HepG2 (cell line): ENCODE measurements around the gene PRSS33. TPM values are rescaled to one million over a fixed set of nuclear protein-coding genes. Genes with fewer than 3 reads are reported as not detected.

Source experiments
- ATAC-seq: fragments of 200-7000 bp; cut with Tn5 transposase; 3 replicates; pipeline ENCODE4 v1.9.1; 2020; ENCODE audit warnings: mild to moderate bottlenecking, moderate library complexity
- BruUV-seq: library from RNA; stranded (reverse); fragments of 400-500 nt; replicated peaks from 2 replicates; lab custom pipeline; 2021; lab: Mats Ljungman, UMichigan
- CTCF ChIA-PET: fragments of 300-600 bp; formaldehyde crosslinking; extraction: SDS; loops from one replicate; lab custom pipeline; 2021; ENCODE audit warnings: low total read pairs, inconsistent platforms, low intra/inter-chr PET ratio; lab: Yijun Ruan, JAX
- POLR2A ChIA-PET: fragments of 350-600 bp; sonication (Branson Sonifier 250); formaldehyde crosslinking; loops from one replicate; lab custom pipeline; 2020; ENCODE audit warnings: antibody characterized with exemption, inconsistent platforms; lab: Yijun Ruan, JAX
- DNase-seq: peaks from one replicate; pipeline ENCODE4 v3.0.0-alpha.2; 2015; ENCODE audit warnings: low spot score
- FAIRE-seq: peaks from 3 replicates; lab custom pipeline; 2011; peaks lifted over from hg19 to GRCh38; lab: Jason Lieb, UNC
- H2AFZ ChIP-seq: one replicate; pipeline ENCODE4 v1.6.1; 2011; ENCODE audit warnings: low read length, inconsistent platforms
- H3K27ac ChIP-seq: fragments of 300-600 bp; 3 replicates; pipeline ENCODE4 v1.8.0; 2011; ENCODE audit warnings: mixed run types, mild to moderate bottlenecking, mixed read lengths, low read length, inconsistent platforms; ENCODE audit not compliant: insufficient read depth; ENCODE audit errors: extremely low read length
- H3K27me3 ChIP-seq, 2 experiments: fragments of 200-600 bp in 1 of 2; 2 replicates in 1 of 2; 3 replicates in 1 of 2; pipeline versions ENCODE4 v1.6.0 to v1.8.0; 2011; ENCODE audit warnings: low read length in 2 of 2, mild to moderate bottlenecking in 2 of 2, moderate library complexity in 2 of 2, inconsistent platforms in 1 of 2; ENCODE audit not compliant: insufficient read depth in 2 of 2, control insufficient read depth in 1 of 2
- H3K36me3 ChIP-seq, 2 experiments: fragments of 200-600 bp in 1 of 2; replicated peaks in 1 of 2; 2 replicates in 1 of 2; 3 replicates in 1 of 2; pipeline versions ENCODE4 v1.5.1 to v1.8.0; 2011; ENCODE audit warnings: low read length in 2 of 2, inconsistent platforms in 1 of 2; ENCODE audit not compliant: insufficient read depth in 2 of 2, control insufficient read depth in 1 of 2
- H3K4me1 ChIP-seq: 2 replicates; pipeline ENCODE4 v1.5.1; 2012; ENCODE audit warnings: low read length, inconsistent platforms; ENCODE audit not compliant: insufficient read depth
- H3K4me2 ChIP-seq: 2 replicates; pipeline ENCODE4 v1.6.0; 2011; ENCODE audit warnings: low read depth, low read length, inconsistent platforms
- H3K4me3 ChIP-seq, 3 experiments: fragments of 200-600 bp in 1 of 3; sonication (generic), shearing (Covaris generic) in 1 of 3; replicated peaks in 1 of 3; 2 replicates each; pipeline ENCODE4 v1.5.1; 2011 to 2016; ENCODE audit warnings: low read length in 3 of 3, inconsistent platforms in 2 of 3, low read depth in 2 of 3, mild to moderate bottlenecking in 2 of 3, control low read depth in 1 of 3, mixed read lengths in 1 of 3; ENCODE audit not compliant: insufficient read depth in 1 of 3
- H3K79me2 ChIP-seq: one replicate; pipeline ENCODE4 v1.6.1; 2011; ENCODE audit warnings: low read length, inconsistent platforms; ENCODE audit not compliant: insufficient read depth
- H3K9ac ChIP-seq: 2 replicates; pipeline ENCODE4 v1.6.0; 2011; ENCODE audit warnings: mild to moderate bottlenecking, low read depth, low read length, inconsistent platforms; ENCODE audit not compliant: insufficient read depth
- H3K9me3 ChIP-seq: 2 replicates; pipeline ENCODE4 v1.5.1; 2012; ENCODE audit warnings: mild to moderate bottlenecking, low read length
- H4K20me1 ChIP-seq: 2 replicates; pipeline ENCODE4 v1.6.0; 2011; ENCODE audit warnings: inconsistent platforms, mild to moderate bottlenecking, low read length, moderate library complexity; ENCODE audit not compliant: insufficient read depth
- ETV5 ChIP-seq: IDR thresholded peaks from 2 replicates; pipeline ENCODE4 v1.6.1; 2018; ENCODE audit warnings: missing biosample characterization, missing genetic modification reagents, inconsistent platforms, borderline replicate concordance
- MAF1 ChIP-seq: sonication (generic); formaldehyde crosslinking; IDR thresholded peaks from 2 replicates; pipeline ENCODE4 v1.5.0; 2020; ENCODE audit warnings: missing genetic modification reagents, borderline replicate concordance
- SALL1 ChIP-seq: sonication (generic); formaldehyde crosslinking; IDR thresholded peaks from 2 replicates; pipeline ENCODE4 v1.8.0; 2022; ENCODE audit warnings: mild to moderate bottlenecking, missing genetic modification reagents
- ZNF124 ChIP-seq: sonication (generic); formaldehyde crosslinking; IDR thresholded peaks from 2 replicates; pipeline ENCODE4 v1.4.0; 2020; ENCODE audit warnings: missing genetic modification reagents
- ZNF510 ChIP-seq: sonication (generic); formaldehyde crosslinking; IDR thresholded peaks from 2 replicates; pipeline ENCODE4 v1.4.0; 2020; ENCODE audit warnings: low read depth, mild to moderate bottlenecking, missing genetic modification reagents
- WGBS: methylation state at CpG from one replicate; pipeline ENCODE4 v1.1.6; 2017; ENCODE audit warnings: low lambda C conversion rate; 5-methylcytosine and 5-hydroxymethylcytosine counted together
- in situ Hi-C: cut with HindIII; loops from 2 replicates; pipeline ENCODE4 v1.10.0; 2017; ENCODE audit warnings: low pct_unique_long_range_greater_than_20kb; ENCODE audit not compliant: extremely low pct_ligation_motif_present
- intact Hi-C: fragments of 100-400 bp; cut with micrococcal nuclease; formaldehyde crosslinking; loops from one replicate; pipeline ENCODE4 v1.10.0; 2022; ENCODE audit not compliant: unreplicated experiment
- polyA plus RNA-seq, 8 experiments: library from polyadenylated mRNA; depleted of rRNA in 3 of 8; stranded (reverse) in 7 of 8; unstranded in 1 of 8; fragments of >200 nt; fragmentation: Illumina TruSeq in 4 of 8; extraction: Trizol in 4 of 8; gene quantifications; 2 replicates each; pipeline versions ENCODE4 v1.2.1 to v1.2.3, GENCODE V29; 2011 to 2016; ENCODE audit warnings: low read depth in 4 of 8, missing spikeins in 1 of 8, mixed read lengths in 1 of 8; ENCODE audit not compliant: insufficient read depth in 1 of 8
- total RNA-seq, 5 experiments: library from RNA; depleted of rRNA; stranded (reverse); fragments of >200 nt; fragmentation: Illumina TruSeq; extraction: Trizol; gene quantifications; 2 replicates each; pipeline ENCODE4 v1.2.3, GENCODE V29; 2016; ENCODE audit warnings: low read depth in 1 of 5
- TF ChIP-seq, protein P1 (sequence below): sonication (generic); formaldehyde crosslinking; IDR thresholded peaks from 2 replicates; pipeline ENCODE4 v1.8.1; 2023; ENCODE audit warnings: missing genetic modification reagents, mild to moderate bottlenecking, borderline replicate concordance
- TF ChIP-seq, protein P2 (sequence below): sonication (generic); formaldehyde crosslinking; IDR thresholded peaks from 2 replicates; pipeline ENCODE4 v1.4.0; 2020; ENCODE audit warnings: mild to moderate bottlenecking, missing genetic modification reagents
- TF ChIP-seq, protein P3 (sequence below): sonication (generic); formaldehyde crosslinking; IDR thresholded peaks from one replicate; pipeline ENCODE4 v1.5.1; 2020; ENCODE audit warnings: mild to moderate bottlenecking, missing genetic modification reagents; ENCODE audit errors: not compliant biosample characterization

PRSS33 gene
- total and polyA plus RNA-seq, 2 of the 13 experiments (the other 11 are each of a cell fraction or from before 2014, with no cell fraction given): not detected

DNA sequence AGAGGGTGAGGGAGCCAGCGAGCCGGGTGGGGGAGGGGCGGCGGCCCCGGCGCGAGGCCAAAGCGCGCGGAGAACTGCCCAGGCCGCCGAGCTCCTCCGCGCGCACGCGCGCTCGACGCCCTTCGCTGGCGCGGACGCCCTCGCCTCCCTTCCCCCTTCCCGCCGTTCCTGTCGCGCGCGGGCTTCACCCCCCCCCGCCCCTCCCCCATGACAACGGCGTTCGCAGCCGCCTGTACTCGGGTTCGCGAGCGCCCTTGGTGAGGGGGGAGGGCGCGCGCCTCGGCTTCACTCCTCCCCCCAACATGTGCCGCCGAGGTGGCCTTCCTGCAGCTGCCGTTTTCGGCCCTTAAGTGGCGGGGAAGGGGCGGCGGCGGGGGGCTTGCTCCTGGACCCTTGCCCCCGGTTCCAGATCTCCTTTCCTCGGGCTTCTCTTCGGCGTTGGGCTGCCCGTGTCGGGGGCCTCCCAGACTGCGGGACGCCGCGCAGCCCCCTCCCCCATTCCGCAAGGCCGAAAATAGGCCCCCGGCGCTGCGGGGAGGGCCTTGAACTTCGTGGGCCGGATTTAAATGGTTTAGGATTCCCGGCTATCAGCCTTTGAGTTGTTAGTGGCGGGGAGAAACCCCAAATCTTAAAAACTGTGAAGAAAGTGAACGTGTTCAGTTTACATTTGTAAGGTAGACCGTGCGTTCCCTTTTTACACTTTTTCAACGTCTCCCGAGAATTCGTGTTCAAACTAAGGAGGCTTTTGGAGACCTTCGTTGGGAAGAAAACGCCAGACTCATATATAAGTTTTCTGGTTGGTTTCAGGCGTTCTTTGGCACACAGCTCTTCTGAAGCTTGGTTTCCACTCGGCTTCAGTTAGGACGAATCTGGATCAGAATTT is 34.3 kb downstream of the PRSS33 start (continued):
- TF ChIP-seq ETV5 (CRISPR knock-in tag): no peak
- TF ChIP-seq, protein P1, sequence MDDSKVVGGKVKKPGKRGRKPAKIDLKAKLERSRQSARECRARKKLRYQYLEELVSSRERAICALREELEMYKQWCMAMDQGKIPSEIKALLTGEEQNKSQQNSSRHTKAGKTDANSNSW: 0 out of 2 replicates have a peak, but pooled peaks have one; percentile 15
- TF ChIP-seq SALL1 (CRISPR knock-in tag): peak; percentile 6; the same call in 1 of the 2 replicates

DNA sequence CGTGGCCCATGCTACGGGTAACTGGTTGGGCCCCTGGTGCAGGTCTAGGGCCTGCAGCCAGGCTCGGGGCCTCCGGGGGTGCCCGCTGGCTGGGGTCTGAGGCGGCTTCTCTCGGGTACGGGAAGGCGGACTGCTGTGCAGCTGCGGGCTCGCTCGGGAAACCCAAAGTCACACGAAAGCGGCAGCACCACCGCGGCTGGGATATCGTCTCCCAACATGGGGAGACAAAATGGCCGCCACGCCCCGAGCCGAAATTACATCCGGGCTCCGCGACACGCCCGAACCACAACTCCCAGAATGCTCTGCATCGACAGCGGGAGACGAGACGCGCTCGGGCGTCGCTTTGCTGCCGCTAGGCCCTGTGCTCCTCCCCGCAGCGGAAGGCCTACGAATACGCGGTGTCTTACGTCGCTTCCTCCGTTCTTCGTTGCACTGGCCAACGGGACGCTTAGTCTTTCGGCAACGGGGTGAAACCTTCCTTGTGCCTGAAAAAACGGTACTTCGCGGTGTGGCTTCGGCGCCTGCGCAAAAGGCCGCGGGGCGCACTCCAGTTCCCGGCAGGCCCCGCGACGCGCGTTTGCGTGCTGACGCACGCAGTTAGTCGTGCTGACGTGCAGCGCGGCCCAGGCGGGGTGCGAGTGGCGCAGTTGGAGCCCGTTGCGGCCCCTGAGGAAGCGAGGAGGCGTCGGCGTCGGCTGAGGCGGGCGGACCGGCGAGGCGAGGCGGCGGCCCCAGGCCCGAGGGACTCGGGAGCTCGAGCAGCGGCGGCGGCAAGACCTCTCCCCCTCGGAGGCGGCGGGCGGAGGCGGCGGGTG is 35.1 kb downstream of the PRSS33 start, which contains the start of gene SRRM2:
SRRM2 (plus strand) TSS at position 604 of the 815 bp plus-strand sequence. CDS start 3,727 bp downstream, outside the sequence.
- BruUV-seq: no TSS peak
- no peaks in the 10 kb centered on the region; a peak in 1 of 5 replicates for H3K27me3 ChIP-seq
- 2% methylated on average over 26 of the region's 99 CpGs for whole genome bisulfite sequencing
- intact Hi-C loops: no loop called here
- in situ Hi-C loops: no loop called here
- no peaks in the 10 kb centered on the region for H3K9me3 ChIP-seq
- H3K36me3 ChIP-seq: peaks cover 5 to 16% of the 10 kb centered on the region in 2 experiments; a peak in 3 of 5 replicates
- peaks cover 40% of the 10 kb centered on the region for H3K4me1 ChIP-seq
- peaks cover 57% of the 10 kb centered on the region for H3K79me2 ChIP-seq
- ATAC-seq (peak; percentile 89), FAIRE-seq (no peak), DNase-seq (peak; percentile 90)
- H3K9ac ChIP-seq: peak within 1 kb of the TSS; percentile 100
- peak within 1 kb of the TSS; percentile 97 for H3K4me2 ChIP-seq
- peak within 1 kb of the TSS; percentile 95 for H2AFZ ChIP-seq
- peak within 1 kb of the TSS; percentile 74 to 93 (median 83) for H3K4me3 ChIP-seq
- CTCF ChIA-PET: no interaction called here
- peaks cover 41% of the 10 kb centered on the region for H4K20me1 ChIP-seq
- H3K27ac ChIP-seq: peak within 1 kb of the TSS; percentile 100
- POLR2A ChIA-PET: interaction anchor here (0.6 to 5.1 kb wide), 22 partner anchors 10 to 597 kb away, joined by 3 to 74 read pairs (median 6); partner anchors contain the start of genes ELOB, FLYWCH1, FLYWCH2 and HCFC1R1
- TF ChIP-seq, protein P2, sequence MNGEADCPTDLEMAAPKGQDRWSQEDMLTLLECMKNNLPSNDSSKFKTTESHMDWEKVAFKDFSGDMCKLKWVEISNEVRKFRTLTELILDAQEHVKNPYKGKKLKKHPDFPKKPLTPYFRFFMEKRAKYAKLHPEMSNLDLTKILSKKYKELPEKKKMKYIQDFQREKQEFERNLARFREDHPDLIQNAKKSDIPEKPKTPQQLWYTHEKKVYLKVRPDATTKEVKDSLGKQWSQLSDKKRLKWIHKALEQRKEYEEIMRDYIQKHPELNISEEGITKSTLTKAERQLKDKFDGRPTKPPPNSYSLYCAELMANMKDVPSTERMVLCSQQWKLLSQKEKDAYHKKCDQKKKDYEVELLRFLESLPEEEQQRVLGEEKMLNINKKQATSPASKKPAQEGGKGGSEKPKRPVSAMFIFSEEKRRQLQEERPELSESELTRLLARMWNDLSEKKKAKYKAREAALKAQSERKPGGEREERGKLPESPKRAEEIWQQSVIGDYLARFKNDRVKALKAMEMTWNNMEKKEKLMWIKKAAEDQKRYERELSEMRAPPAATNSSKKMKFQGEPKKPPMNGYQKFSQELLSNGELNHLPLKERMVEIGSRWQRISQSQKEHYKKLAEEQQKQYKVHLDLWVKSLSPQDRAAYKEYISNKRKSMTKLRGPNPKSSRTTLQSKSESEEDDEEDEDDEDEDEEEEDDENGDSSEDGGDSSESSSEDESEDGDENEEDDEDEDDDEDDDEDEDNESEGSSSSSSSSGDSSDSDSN (CRISPR knock-in tag): peak; percentile 79; the same call in 1 of the 2 replicates
- no peak; the same call in 1 of the 2 replicates for TF ChIP-seq MAF1 (CRISPR knock-in tag)
- TF ChIP-seq, protein P3, sequence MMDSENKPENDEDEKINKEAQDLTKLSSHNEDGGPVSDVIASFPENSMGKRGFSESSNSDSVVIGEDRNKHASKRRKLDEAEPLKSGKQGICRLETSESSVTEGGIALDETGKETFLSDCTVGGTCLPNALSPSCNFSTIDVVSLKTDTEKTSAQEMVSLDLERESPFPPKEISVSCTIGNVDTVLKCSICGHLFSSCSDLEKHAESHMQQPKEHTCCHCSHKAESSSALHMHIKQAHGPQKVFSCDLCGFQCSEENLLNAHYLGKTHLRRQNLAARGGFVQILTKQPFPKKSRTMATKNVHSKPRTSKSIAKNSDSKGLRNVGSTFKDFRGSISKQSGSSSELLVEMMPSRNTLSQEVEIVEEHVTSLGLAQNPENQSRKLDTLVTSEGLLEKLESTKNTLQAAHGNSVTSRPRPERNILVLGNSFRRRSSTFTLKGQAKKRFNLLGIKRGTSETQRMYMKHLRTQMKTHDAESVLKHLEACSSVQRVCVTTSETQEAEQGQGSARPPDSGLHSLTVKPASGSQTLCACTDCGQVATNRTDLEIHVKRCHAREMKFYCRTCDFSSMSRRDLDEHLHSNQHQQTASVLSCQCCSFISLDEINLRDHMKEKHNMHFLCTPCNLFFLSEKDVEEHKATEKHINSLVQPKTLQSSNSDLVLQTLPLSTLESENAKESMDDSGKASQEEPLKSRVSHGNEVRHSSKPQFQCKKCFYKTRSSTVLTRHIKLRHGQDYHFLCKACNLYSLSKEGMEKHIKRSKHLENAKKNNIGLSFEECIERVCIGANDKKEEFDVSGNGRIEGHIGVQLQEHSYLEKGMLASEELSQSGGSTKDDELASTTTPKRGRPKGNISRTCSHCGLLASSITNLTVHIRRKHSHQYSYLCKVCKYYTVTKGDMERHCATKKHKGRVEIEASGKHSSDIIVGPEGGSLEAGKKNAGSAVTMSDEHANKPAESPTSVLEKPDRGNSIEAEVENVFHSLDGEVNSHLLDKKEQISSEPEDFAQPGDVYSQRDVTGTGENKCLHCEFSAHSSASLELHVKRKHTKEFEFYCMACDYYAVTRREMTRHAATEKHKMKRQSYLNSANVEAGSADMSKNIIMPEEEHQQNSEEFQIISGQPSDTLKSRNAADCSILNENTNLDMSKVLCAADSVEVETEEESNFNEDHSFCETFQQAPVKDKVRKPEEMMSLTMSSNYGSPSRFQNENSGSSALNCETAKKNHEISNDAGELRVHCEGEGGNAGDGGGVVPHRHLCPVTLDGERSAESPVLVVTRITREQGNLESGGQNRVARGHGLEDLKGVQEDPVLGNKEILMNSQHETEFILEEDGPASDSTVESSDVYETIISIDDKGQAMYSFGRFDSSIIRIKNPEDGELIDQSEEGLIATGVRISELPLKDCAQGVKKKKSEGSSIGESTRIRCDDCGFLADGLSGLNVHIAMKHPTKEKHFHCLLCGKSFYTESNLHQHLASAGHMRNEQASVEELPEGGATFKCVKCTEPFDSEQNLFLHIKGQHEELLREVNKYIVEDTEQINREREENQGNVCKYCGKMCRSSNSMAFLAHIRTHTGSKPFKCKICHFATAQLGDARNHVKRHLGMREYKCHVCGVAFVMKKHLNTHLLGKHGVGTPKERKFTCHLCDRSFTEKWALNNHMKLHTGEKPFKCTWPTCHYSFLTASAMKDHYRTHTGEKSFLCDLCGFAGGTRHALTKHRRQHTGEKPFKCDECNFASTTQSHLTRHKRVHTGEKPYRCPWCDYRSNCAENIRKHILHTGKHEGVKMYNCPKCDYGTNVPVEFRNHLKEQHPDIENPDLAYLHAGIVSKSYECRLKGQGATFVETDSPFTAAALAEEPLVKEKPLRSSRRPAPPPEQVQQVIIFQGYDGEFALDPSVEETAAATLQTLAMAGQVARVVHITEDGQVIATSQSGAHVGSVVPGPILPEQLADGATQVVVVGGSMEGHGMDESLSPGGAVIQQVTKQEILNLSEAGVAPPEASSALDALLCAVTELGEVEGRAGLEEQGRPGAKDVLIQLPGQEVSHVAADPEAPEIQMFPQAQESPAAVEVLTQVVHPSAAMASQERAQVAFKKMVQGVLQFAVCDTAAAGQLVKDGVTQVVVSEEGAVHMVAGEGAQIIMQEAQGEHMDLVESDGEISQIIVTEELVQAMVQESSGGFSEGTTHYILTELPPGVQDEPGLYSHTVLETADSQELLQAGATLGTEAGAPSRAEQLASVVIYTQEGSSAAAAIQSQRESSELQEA (CRISPR knock-in tag): peak; percentile 47
- peak; percentile 56 for TF ChIP-seq ZNF510 (CRISPR knock-in tag)
- TF ChIP-seq ZNF124: no peak
